Fibroblast of the conjunctiva (primary cell): ENCODE data around the gene ACSM2A.
"Not testable (repeated sequence)": the region's sequence is repeated elsewhere in the genome, so short reads cannot be mapped to it uniquely, and the experiment has no call there.

Experiments
- DNase-seq: peaks from one replicate; pipeline ENCODE4 v3.0.0-alpha.2; 2010; ENCODE audit warnings: low read depth

ACSM2A gene

GRCh38 chr16:20459227-20459626 is 7.9 kb downstream of the ACSM2A start:
- not testable (repeated sequence) for DNase-seq

GRCh38 chr16:20460313-20460712 is 9.0 kb downstream of the ACSM2A start:
- not testable (repeated sequence) for DNase-seq

GRCh38 chr16:20468954-20469353 is 17.6 kb downstream of the ACSM2A start:
- not testable (repeated sequence) for DNase-seq

GRCh38 chr16:20469930-20470329 is 18.6 kb downstream of the ACSM2A start:
- not testable (repeated sequence) for DNase-seq

- not testable (repeated sequence) for DNase-seq
Measured at GRCh38 chr16:20470732-20471131, 19.4 kb downstream of the ACSM2A start.

GRCh38 chr16:20477188-20477744 is 25.9 kb downstream of the ACSM2A start:
- not testable (repeated sequence) for DNase-seq

GRCh38 chr16:20483989-20484388 is 32.7 kb downstream of the ACSM2A start:
- not testable (repeated sequence) for DNase-seq

- DNase-seq = no peak
Measured at GRCh38 chr16:20484726-20485125, 33.4 kb downstream of the ACSM2A start.

GRCh38 chr16:20485408-20485807 is 34.1 kb downstream of the ACSM2A start:
- no peak for DNase-seq

- DNase-seq = not testable (repeated sequence)
Measured at GRCh38 chr16:20490994-20491393, 39.7 kb downstream of the ACSM2A start.

- not testable (repeated sequence) for DNase-seq
Measured at GRCh38 chr16:20491448-20491847, 40.1 kb downstream of the ACSM2A start.

- DNase-seq = no peak
Measured at GRCh38 chr16:20504418-20504817, 53.1 kb downstream of the ACSM2A start.

- DNase-seq = no peak
Measured at GRCh38 chr16:20507280-20507679, 56.0 kb downstream of the ACSM2A start.

GRCh38 chr16:20510323-20510722 is 59.0 kb downstream of the ACSM2A start:
- DNase-seq = no peak

- DNase-seq = no peak
Measured at GRCh38 chr16:20515688-20516090, 64.4 kb downstream of the ACSM2A start.

- DNase-seq = no peak
Measured at GRCh38 chr16:20517149-20517548, 65.8 kb downstream of the ACSM2A start.

- DNase-seq = no peak
Measured at GRCh38 chr16:20519231-20519630, 67.9 kb downstream of the ACSM2A start.

GRCh38 chr16:20520103-20520502 is 68.8 kb downstream of the ACSM2A start:
- no peak for DNase-seq

- not testable (repeated sequence) for DNase-seq
Measured at GRCh38 chr16:20531795-20532194, 80.5 kb downstream of the ACSM2A start.

GRCh38 chr16:20532284-20532792 is 81.0 kb downstream of the ACSM2A start:
- not testable (repeated sequence) for DNase-seq

- DNase-seq = not testable (repeated sequence)
Measured at GRCh38 chr16:20536669-20537068, 85.3 kb downstream of the ACSM2A start.
